Neuronal stem cell (in vitro differentiated cells): ENCODE results near the gene RAB14.

Source experiments
- DNase-seq: peaks from one replicate; pipeline ENCODE4 v3.0.0-alpha.2; 2013; ENCODE audit warnings: low spot score
- H2AFZ ChIP-seq: one replicate; pipeline ENCODE4 v1.6.1; 2013; ENCODE audit warnings: mild to moderate bottlenecking, low read length, inconsistent platforms
- H2AK5ac ChIP-seq: 2 replicates; pipeline ENCODE4 v1.6.1; 2013; ENCODE audit warnings: low read depth, mild to moderate bottlenecking, inconsistent platforms, low read length, moderate library complexity, mixed read lengths
- H2BK120ac ChIP-seq: 2 replicates; pipeline ENCODE4 v1.6.1; 2013; ENCODE audit warnings: low read depth, mild to moderate bottlenecking, inconsistent platforms, low read length, moderate library complexity, mixed read lengths
- H2BK12ac ChIP-seq: one replicate; pipeline ENCODE4 v1.6.1; 2013; ENCODE audit warnings: low read length, inconsistent platforms
- H2BK15ac ChIP-seq: 2 replicates; pipeline ENCODE4 v1.6.1; 2013; ENCODE audit warnings: mild to moderate bottlenecking, low read length, inconsistent platforms, mixed read lengths
- H2BK5ac ChIP-seq: one replicate; pipeline ENCODE4 v1.6.1; 2013; ENCODE audit warnings: inconsistent platforms, mild to moderate bottlenecking, low read length, moderate library complexity
- H3K14ac ChIP-seq: one replicate; pipeline ENCODE4 v1.6.1; 2013; ENCODE audit warnings: low read length, inconsistent platforms
- H3K18ac ChIP-seq: 2 replicates; pipeline ENCODE4 v1.6.1; 2013; ENCODE audit warnings: low read length, inconsistent platforms
- H3K23ac ChIP-seq: 2 replicates; pipeline ENCODE4 v1.6.1; 2013; ENCODE audit warnings: low read depth, mild to moderate bottlenecking, mixed read lengths, low read length, inconsistent platforms; ENCODE audit not compliant: poor library complexity
- H3K27ac ChIP-seq: replicated peaks from 3 replicates; pipeline ENCODE4 v1.5.1; 2013; ENCODE audit warnings: low read length, inconsistent platforms
- H3K27me3 ChIP-seq, 3 experiments: 2 replicates each; pipeline ENCODE4 v1.6.1; 2013; ENCODE audit warnings: low read length in 3 of 3, mild to moderate bottlenecking in 2 of 3, inconsistent platforms in 1 of 3, low read depth in 1 of 3, mixed read lengths in 1 of 3, moderate library complexity in 1 of 3; ENCODE audit not compliant: control insufficient read depth in 3 of 3, insufficient read depth in 3 of 3
- H3K36me3 ChIP-seq, 2 donors: replicated peaks in 1 of 2; 2 replicates each; pipeline ENCODE4 v1.6.1; 2013; ENCODE audit warnings: low read length in 2 of 2; ENCODE audit not compliant: control insufficient read depth in 2 of 2, insufficient read depth in 2 of 2
- H3K4ac ChIP-seq: 2 replicates; pipeline ENCODE4 v1.6.1; 2013; ENCODE audit warnings: inconsistent platforms, mild to moderate bottlenecking, low read length, moderate library complexity
- H3K4me1 ChIP-seq, 2 donors: 1 replicate in 1 of 2; 2 replicates in 1 of 2; pipeline ENCODE4 v1.6.1; 2013; ENCODE audit warnings: low read length in 2 of 2, low read depth in 1 of 2; ENCODE audit not compliant: control insufficient read depth in 2 of 2, insufficient read depth in 1 of 2
- H3K4me2 ChIP-seq: one replicate; pipeline ENCODE4 v1.6.1; 2013; ENCODE audit warnings: mild to moderate bottlenecking, low read length, inconsistent platforms; ENCODE audit not compliant: insufficient read depth, poor library complexity, severe bottlenecking
- H3K4me3 ChIP-seq, 2 donors: 2 replicates each; pipeline ENCODE4 v1.5.1; 2013; ENCODE audit warnings: low read length in 2 of 2, mild to moderate bottlenecking in 2 of 2, inconsistent platforms in 1 of 2, moderate library complexity in 1 of 2
- H3K79me1 ChIP-seq: one replicate; pipeline ENCODE4 v1.6.1; 2013; ENCODE audit warnings: low read depth, mild to moderate bottlenecking, inconsistent platforms, low read length, moderate library complexity
- H3K9ac ChIP-seq: one replicate; pipeline ENCODE4 v1.6.1; 2013; ENCODE audit warnings: mild to moderate bottlenecking, low read depth, low read length, inconsistent platforms; ENCODE audit not compliant: poor library complexity
- H3K9me3 ChIP-seq, 2 donors: replicated peaks in 1 of 2; 2 replicates each; pipeline versions ENCODE3 to v1.6.1; 2013; ENCODE audit warnings: low read length in 2 of 2, mild to moderate bottlenecking in 2 of 2, inconsistent platforms in 1 of 2, low read depth in 1 of 2, mixed read lengths in 1 of 2, moderate library complexity in 1 of 2; ENCODE audit not compliant: control insufficient read depth in 2 of 2, insufficient read depth in 1 of 2
- H4K8ac ChIP-seq: one replicate; pipeline ENCODE4 v1.6.1; 2013; ENCODE audit warnings: low read depth, mild to moderate bottlenecking, inconsistent platforms, low read length, moderate library complexity
- H4K91ac ChIP-seq: one replicate; pipeline ENCODE4 v1.6.1; 2013; ENCODE audit warnings: low read length, low read depth, mild to moderate bottlenecking, inconsistent platforms; ENCODE audit not compliant: poor library complexity
- WGBS, 2 donors: extraction: QIAGEN DNeasy Blood & Tissue Kit; methylation state at CpG; one replicate each; pipeline ENCODE4 v1.1.7; 2013; ENCODE audit warnings: missing lambda C conversion rate in 2 of 2, mixed read lengths in 1 of 2; ENCODE audit not compliant: insufficient read length in 2 of 2, insufficient replicate concordance in 1 of 2; ENCODE audit errors: extremely low coverage in 2 of 2; 5-methylcytosine and 5-hydroxymethylcytosine counted together

Gene RAB14

DNA sequence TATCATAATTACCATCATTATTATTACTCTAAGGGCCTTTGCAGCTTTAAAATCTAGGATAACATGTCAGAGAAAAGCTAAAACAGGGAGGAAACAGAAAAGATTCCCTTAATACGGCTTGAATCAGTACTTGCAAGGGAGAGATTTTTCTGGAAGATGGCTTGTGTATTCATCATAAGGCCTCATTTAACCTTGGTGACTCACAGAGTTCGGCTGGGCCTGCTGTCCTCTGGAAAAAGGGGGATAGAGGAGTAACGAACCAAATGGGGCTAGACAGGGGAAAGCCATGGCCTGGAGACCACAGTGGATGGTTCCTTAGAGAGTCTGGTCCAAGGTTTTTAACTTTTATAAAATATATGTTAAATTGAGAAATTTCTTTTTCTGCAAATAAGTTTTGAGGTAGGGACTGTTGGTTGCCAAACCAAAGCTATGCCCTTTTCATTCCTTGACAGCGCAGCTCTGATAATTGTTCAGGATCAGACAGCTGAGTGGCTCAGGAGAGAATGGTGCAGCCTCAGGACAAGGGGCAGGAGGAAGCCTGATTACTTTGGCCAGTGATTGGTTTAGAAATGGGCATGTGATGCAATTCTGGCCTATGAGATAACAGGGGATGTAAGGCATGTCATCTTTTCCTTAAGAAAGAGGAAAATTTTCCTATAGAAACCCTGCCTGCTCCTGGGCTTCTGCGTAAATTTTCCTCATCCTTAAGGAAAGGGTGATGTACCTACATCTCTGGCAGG is 40.7 kb upstream of the RAB14 start:
- H4K91ac ChIP-seq, result no peak overlapping the region
- H3K23ac ChIP-seq, result no peak overlapping the region
- no peak overlapping the region for H2BK5ac ChIP-seq
- peaks cover 0 to 2% of the 10 kb centered on the region in 2 donors for H3K9me3 ChIP-seq
- H2BK15ac ChIP-seq, result no peak overlapping the region
- no peaks in the 10 kb centered on the region for H3K79me1 ChIP-seq
- H2AFZ ChIP-seq, result peak overlapping the region; percentile 23
- no peak overlapping the region for H3K4ac ChIP-seq
- DNase-seq, result no peak
- WGBS, 2 donors, result no CpG with 5 or more reads among the region's 5 CpGs
- no peak overlapping the region for H2BK120ac ChIP-seq
- H3K9ac ChIP-seq, result no peak overlapping the region
- peaks cover 0 to 2% of the 10 kb centered on the region in 2 donors for H3K4me1 ChIP-seq
- H3K14ac ChIP-seq, result no peak overlapping the region
- no peak overlapping the region for H2BK12ac ChIP-seq
- H3K4me3 ChIP-seq, result no peak overlapping the region
- H3K27me3 ChIP-seq, result no peaks in the 10 kb centered on the region
- no peak overlapping the region for H2AK5ac ChIP-seq
- no peak overlapping the region for H3K4me2 ChIP-seq
- H3K36me3 ChIP-seq, result no peaks in the 10 kb centered on the region
- H3K18ac ChIP-seq, result no peak overlapping the region
- H3K27ac ChIP-seq, result no peak overlapping the region
- no peak overlapping the region for H4K8ac ChIP-seq

DNA sequence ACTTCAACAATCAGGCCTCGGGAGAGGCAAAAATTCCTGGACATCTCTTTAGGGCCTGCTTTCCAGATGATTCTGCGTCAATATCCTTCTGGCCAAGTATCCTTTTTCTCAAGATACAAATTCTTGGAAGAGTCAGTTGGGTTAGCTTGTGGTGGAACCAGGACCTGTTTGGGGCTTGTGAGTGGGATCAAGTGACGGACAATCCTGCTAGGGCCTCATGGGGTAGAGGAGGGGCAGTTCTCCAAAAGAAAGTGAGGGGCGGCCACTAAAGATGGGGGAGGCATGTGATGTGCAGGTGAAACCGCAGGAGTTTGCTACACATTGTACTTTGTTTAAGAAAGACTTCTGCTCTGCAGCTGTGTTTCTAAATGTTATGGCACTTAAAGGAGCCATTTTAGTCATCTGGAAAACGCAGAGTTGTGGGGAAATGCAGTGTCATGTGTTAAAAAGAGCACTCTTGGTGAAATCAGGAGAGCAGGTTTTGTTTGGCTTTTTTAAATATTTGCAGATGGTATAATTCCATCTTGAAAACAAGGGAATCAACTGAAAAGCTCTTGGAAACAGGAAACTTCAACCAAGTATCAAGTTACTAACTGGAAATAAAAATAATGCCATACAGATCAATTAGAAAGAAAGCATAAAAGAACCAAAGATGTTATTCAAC is 38.9 kb upstream of the RAB14 start:
- no peak overlapping the region for H4K8ac ChIP-seq
- H3K4me1 ChIP-seq, result peaks cover 0 to 2% of the 10 kb centered on the region in 2 donors
- H3K27me3 ChIP-seq, result no peaks in the 10 kb centered on the region
- H2AK5ac ChIP-seq, result no peak overlapping the region
- H3K4ac ChIP-seq, result no peak overlapping the region
- H2BK12ac ChIP-seq, result no peak overlapping the region
- no peak overlapping the region for H4K91ac ChIP-seq
- no peak overlapping the region for H3K4me3 ChIP-seq
- DNase-seq, result no peak
- H3K9me3 ChIP-seq, result peaks cover 0 to 2% of the 10 kb centered on the region in 2 donors
- no peak overlapping the region for H2BK5ac ChIP-seq
- H2BK120ac ChIP-seq, result no peak overlapping the region
- H3K36me3 ChIP-seq, result no peaks in the 10 kb centered on the region
- H2BK15ac ChIP-seq, result no peak overlapping the region
- WGBS, 2 donors, result no CpG with 5 or more reads among the region's 6 CpGs
- H3K79me1 ChIP-seq, result no peaks in the 10 kb centered on the region
- H3K9ac ChIP-seq, result no peak overlapping the region
- no peak overlapping the region for H3K27ac ChIP-seq
- no peak overlapping the region for H3K18ac ChIP-seq
- no peak overlapping the region for H3K23ac ChIP-seq
- peak overlapping the region; percentile 65 for H2AFZ ChIP-seq
- no peak overlapping the region for H3K4me2 ChIP-seq
- H3K14ac ChIP-seq, result no peak overlapping the region

DNA sequence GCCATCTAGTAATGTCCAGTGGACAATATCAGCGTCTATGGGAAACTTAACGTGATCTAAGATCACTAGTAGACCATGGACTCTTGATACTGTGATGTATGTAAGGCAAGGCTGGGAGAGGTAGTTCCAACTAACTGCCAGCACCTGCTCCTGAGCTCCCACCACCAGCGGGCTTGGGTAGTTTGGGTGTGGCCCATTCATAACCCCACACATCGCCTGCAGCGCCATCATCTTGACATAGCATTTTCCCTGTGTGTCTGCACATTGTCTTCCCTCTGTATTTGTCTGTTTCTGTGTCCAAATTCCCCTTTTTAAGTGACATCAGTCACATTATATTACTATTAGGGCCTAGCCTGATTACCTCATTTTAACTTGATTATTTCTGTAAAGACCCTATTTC is 38.2 kb upstream of the RAB14 start:
- no peak overlapping the region for H3K4ac ChIP-seq
- H3K23ac ChIP-seq, result no peak overlapping the region
- DNase-seq, result no peak
- H4K91ac ChIP-seq, result no peak overlapping the region
- no peaks in the 10 kb centered on the region for H3K27me3 ChIP-seq
- H3K4me2 ChIP-seq, result no peak overlapping the region
- no peak overlapping the region for H2AFZ ChIP-seq
- no peaks in the 10 kb centered on the region for H3K79me1 ChIP-seq
- H2BK12ac ChIP-seq, result no peak overlapping the region
- no peak overlapping the region for H3K9ac ChIP-seq
- H3K27ac ChIP-seq, result no peak overlapping the region
- no peak overlapping the region for H2BK120ac ChIP-seq
- no peak overlapping the region for H2BK15ac ChIP-seq
- no peak overlapping the region for H3K4me3 ChIP-seq
- H2BK5ac ChIP-seq, result no peak overlapping the region
- H3K36me3 ChIP-seq, result no peaks in the 10 kb centered on the region
- no CpG with 5 or more reads among the region's 5 CpGs for WGBS, 2 donors
- H3K18ac ChIP-seq, result no peak overlapping the region
- peaks cover 0 to 2% of the 10 kb centered on the region in 2 donors for H3K4me1 ChIP-seq
- H3K9me3 ChIP-seq, result peaks cover 0 to 2% of the 10 kb centered on the region in 2 donors
- H2AK5ac ChIP-seq, result no peak overlapping the region
- no peak overlapping the region for H3K14ac ChIP-seq
- no peak overlapping the region for H4K8ac ChIP-seq

DNA sequence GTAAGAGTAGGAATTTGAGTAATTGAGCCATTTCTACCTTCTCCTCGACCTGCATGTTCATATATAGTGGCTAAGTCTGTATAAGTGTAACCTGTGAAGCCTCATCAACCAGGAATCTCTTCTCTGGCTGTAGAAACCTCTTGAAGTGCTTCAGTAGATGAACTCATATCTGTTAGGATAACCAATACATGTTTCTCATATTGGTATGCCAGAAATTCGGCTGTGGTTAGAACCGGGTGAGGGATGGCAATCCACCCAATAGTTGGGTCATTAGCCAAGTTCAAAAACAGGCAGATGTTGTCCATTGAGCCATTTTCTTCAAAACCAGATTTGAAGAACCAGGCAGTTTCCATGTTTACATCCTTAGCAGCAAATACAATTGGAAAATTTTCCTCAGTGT is 37.4 kb upstream of the RAB14 start:
- Histone ChIP-seq H4K91ac (no peak overlapping the region), H3K36me3 (no peaks in the 10 kb centered on the region), H3K9ac (no peak overlapping the region), H3K4me1 (peaks cover 2 to 4% of the 10 kb centered on the region in 2 donors), H3K23ac (no peak overlapping the region), H3K4me3 (no peak overlapping the region), H2BK5ac (no peak overlapping the region), H2BK120ac (no peak overlapping the region), H2AFZ (no peak overlapping the region), H3K4ac (no peak overlapping the region), H2BK12ac (no peak overlapping the region), H4K8ac (no peak overlapping the region), H3K18ac (no peak overlapping the region), H3K79me1 (no peaks in the 10 kb centered on the region), H3K4me2 (no peak overlapping the region), H3K9me3 (no peaks in the 10 kb centered on the region), H2BK15ac (no peak overlapping the region), H3K27me3 (no peaks in the 10 kb centered on the region), H3K14ac (no peak overlapping the region), H3K27ac (no peak overlapping the region), H2AK5ac (no peak overlapping the region)
- no CpG with 5 or more reads among the region's 3 CpGs for WGBS, 2 donors
- no peak for DNase-seq
